22Rv1 (cell line): ENCODE measurements around the gene PTPRD.

Experiments used
- CTCF ChIP-seq: fragments of 450-650 bp; IDR thresholded peaks from 2 replicates; pipeline ENCODE4 v1.5.1; 2017; ENCODE audit warnings: mild to moderate bottlenecking
- ZFX ChIP-seq: fragments of 450-650 bp; IDR thresholded peaks from 2 replicates; pipeline ENCODE4 v1.6.1; 2017; ENCODE audit warnings: antibody characterized with exemption, borderline replicate concordance

GRCh38 chr9:8361364-8361763 lies 2251.4 kb downstream of the PTPRD start:
- TF ChIP-seq CTCF (no peak), ZFX (no peak)
